NCI-H2196 (cell line): ENCODE measurements around the gene PRKD1.
"Not testable (repeated sequence)": the region's sequence is repeated elsewhere in the genome, so short reads cannot be mapped to it uniquely, and the experiment has no call there.

Experiments
- DNase-seq: peaks from one replicate; lab custom pipeline; 2025; ENCODE audit not compliant: unreplicated experiment; lab: John Stamatoyannopoulos, UW

PRKD1 gene

GRCh38 chr14:29745863-29746262 is 181.8 kb downstream of the PRKD1 start:
- no peak for DNase-seq

GRCh38 chr14:29743531-29743930 is 184.1 kb downstream of the PRKD1 start:
- DNase-seq = no peak

- peak; percentile 67 for DNase-seq
Observed at GRCh38 chr14:29741909-29742401, 185.7 kb downstream of the PRKD1 start.

- no peak for DNase-seq
Observed at GRCh38 chr14:29740491-29740890, 187.2 kb downstream of the PRKD1 start.

GRCh38 chr14:29738950-29739349 is 188.7 kb downstream of the PRKD1 start:
- DNase-seq = no peak

- no peak for DNase-seq
Observed at GRCh38 chr14:29738056-29738455, 189.6 kb downstream of the PRKD1 start.

- no peak for DNase-seq
Observed at GRCh38 chr14:29735459-29735858, 192.2 kb downstream of the PRKD1 start.

- peak; percentile 40 for DNase-seq
Observed at GRCh38 chr14:29734732-29735131, 192.9 kb downstream of the PRKD1 start.

GRCh38 chr14:29726560-29727331 is 200.9 kb downstream of the PRKD1 start:
- not testable (repeated sequence) for DNase-seq

GRCh38 chr14:29724991-29725390 is 202.7 kb downstream of the PRKD1 start:
- peak; percentile 53 for DNase-seq

- no peak for DNase-seq
Observed at GRCh38 chr14:29722831-29723230, 204.8 kb downstream of the PRKD1 start.

GRCh38 chr14:29721586-29721985 is 206.1 kb downstream of the PRKD1 start:
- DNase-seq = no peak

- DNase-seq = no peak
Observed at GRCh38 chr14:29717901-29718300, 209.7 kb downstream of the PRKD1 start.

- DNase-seq = no peak
Observed at GRCh38 chr14:29716150-29716549, 211.5 kb downstream of the PRKD1 start.

- DNase-seq = peak; percentile 67
Observed at GRCh38 chr14:29712601-29713000, 215.0 kb downstream of the PRKD1 start.

- no peak for DNase-seq
Observed at GRCh38 chr14:29710015-29710414, 217.6 kb downstream of the PRKD1 start.

- no peak for DNase-seq
Observed at GRCh38 chr14:29709490-29709889, 218.2 kb downstream of the PRKD1 start.

- DNase-seq = no peak
Observed at GRCh38 chr14:29706700-29707099, 220.9 kb downstream of the PRKD1 start.

- DNase-seq = no peak
Observed at GRCh38 chr14:29705801-29706200, 221.8 kb downstream of the PRKD1 start.

- DNase-seq = not testable (repeated sequence)
Observed at GRCh38 chr14:29689597-29689996, 238.1 kb downstream of the PRKD1 start.

GRCh38 chr14:29687866-29688265 is 239.8 kb downstream of the PRKD1 start:
- DNase-seq = no peak

GRCh38 chr14:29687071-29687765 is 240.4 kb downstream of the PRKD1 start:
- DNase-seq = no peak
